ENCODE data around the gene MFSD6L.

MFSD6L gene

GRCh38 chr17:8798846-8799569 lies at the start of gene MFSD6L:
Gene MFSD6L, minus strand, starts transcription at chr17:8799365. Its CDS starts 245 bp downstream, at chr17:8799120.
- no peak for DNase-seq

DNA sequence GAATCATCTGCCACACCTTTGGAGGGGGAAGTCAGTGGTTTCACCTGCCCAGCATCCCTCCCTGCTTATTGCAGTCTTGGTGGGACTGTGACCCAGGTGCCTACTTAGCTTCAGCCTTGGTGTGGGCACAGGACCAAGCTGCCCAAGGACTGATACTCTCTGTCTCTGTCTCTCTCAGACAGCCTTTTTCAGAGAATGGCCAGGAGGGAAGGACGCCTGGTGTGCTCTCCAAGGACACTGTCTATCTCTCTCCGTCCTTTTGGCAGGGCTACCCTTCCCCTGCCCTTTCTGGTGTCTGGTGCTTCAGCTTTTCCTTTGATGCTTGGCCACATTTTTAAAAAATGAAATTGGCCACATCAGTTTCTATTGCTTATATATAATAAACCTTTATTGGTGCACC lies 48.7 kb upstream of the MFSD6L start:
- no peak for DNase-seq

DNA sequence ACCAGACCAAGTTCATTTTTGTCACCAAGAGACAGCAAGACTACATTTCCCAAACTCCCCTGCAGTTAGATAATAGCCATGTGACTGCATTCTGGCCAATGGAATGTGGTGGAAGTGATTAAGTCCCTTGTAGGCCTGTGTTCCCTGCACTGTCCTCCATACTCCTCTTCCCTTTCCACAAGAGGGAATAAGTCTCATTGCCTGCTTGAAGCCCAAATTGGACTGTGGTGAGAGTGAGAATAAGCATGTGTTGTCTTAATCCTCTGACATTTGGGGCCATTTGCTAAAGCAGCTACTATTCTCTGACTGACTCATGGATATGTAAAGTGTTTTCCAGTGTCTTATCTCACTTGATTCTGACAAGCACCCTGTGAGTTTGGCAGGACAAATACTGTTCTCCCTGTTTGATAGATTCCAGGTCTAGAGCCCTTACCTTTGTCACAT lies 47.6 kb upstream of the MFSD6L start:
- peak in 2 of 56 donors; percentile 2 to 3 for DNase-seq

- no peak for DNase-seq
Measured at GRCh38 chr17:8844229-8845218, 45.4 kb upstream of the MFSD6L start.

DNA sequence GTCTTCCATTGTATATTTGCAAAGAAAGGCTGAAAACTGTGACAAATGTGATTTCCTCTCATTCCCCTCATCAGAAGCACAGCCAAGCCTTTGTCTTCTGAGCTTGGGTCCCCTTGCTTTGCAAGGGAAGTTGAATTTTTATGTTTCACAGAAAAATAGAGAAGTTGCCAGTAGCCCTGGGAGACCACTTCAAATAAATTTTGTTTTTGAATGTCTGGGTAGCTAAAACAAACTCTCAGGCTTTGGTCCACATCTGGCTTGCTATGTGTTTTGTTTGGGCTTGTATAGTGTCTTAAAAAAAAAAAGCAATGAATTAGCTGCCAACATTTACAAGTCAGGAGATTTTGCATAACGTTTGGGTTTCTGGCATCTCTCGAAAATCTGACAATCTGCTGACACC lies 44.2 kb upstream of the MFSD6L start:
- DNase-seq: no peak

GRCh38 chr17:8841844-8842243 lies 42.7 kb upstream of the MFSD6L start:
- DNase-seq: no peak

DNA sequence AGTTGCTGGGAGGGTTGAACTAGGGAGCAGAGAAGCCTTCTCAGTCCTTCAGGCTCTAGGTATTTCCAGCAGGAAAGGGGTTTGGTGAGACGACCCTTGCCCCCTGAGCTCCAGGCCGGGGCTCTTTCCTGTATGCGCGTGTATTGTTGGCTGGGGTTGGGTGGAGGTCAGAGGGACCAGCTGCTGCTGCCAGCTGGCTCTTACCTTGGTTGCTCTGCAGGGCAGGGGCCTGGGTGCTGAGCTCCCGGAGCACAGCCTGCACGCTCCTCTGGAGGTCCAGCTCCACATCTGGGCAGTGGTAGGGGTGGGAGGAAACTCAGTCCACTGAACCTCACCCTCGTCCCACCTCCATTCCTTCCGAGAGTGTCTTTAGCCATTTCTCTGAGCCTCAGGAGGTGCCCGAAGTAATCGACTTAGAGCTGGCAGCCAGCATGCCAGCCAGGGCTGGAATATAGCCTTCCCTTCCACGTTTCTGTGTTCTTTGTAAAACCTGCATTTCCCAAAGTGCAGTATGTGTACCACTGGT lies 40.3 kb upstream of the MFSD6L start:
- no peak for DNase-seq

GRCh38 chr17:8838551-8839095 lies 39.5 kb upstream of the MFSD6L start:
- DNase-seq: no peak

- DNase-seq: no peak
Measured at GRCh38 chr17:8837563-8838075, 38.5 kb upstream of the MFSD6L start.

GRCh38 chr17:8836821-8837562 lies 37.8 kb upstream of the MFSD6L start:
- DNase-seq: no peak

DNA sequence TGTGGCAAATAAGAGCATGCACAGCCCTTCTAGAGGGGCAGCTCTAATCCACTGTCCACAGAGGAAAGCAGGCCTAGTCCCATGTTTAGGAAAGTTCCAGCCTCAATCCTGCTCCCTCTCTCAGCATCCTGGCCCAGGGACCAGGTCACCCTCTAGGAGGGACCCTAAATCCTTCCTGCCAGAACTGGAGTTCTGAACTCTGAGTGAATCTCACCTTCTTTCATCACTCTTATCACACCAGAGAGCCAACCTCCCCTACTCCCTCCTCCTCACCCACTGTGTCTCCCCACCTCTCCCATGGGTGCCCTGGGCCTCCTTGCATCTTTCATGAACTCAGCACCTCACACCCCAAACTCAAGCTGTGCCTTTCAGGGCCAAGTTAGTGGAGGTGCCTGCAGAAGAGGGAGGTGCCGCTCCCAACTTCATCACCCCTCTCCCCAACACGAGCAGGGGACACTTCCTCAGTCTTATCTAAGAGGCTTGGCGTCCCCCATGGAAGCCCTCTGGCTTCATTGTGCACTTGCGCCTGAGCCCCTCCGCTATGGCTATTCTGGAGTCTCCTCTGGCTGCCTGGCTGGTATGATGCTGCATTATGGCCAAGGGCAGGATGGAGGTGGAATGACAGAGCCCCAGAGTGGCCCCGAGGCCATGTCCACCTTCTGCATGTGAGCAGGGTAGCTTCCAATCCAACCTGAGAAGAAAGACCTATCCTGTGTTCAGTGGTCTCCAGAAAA lies 36.6 kb upstream of the MFSD6L start:
- no peak for DNase-seq

DNA sequence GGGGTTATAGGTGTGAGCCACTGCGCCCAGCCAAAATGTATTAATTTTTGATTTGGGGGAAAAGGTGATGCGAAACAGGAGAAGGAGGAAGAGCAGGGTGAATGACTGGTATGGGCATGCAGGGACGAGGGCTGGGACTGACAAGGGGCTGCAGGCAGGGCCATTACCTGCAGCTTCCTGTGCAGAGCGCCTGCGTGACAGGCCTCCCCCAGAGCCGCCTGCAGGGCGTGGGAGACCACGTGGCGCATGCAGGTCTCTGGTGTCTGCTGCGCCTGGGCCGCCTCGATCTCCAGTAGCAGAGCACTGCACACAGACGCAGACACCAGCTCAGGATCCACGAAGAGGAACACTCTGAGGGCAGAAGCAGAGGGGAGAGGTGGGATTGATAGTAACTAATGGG lies 35.9 kb upstream of the MFSD6L start:
- no peak for DNase-seq

GRCh38 chr17:8832711-8833352 lies 33.7 kb upstream of the MFSD6L start:
- no peak for DNase-seq

GRCh38 chr17:8831234-8831849 lies 32.2 kb upstream of the MFSD6L start:
- no peak for DNase-seq

GRCh38 chr17:8830141-8830540 lies 31.0 kb upstream of the MFSD6L start:
- DNase-seq: no peak

DNA sequence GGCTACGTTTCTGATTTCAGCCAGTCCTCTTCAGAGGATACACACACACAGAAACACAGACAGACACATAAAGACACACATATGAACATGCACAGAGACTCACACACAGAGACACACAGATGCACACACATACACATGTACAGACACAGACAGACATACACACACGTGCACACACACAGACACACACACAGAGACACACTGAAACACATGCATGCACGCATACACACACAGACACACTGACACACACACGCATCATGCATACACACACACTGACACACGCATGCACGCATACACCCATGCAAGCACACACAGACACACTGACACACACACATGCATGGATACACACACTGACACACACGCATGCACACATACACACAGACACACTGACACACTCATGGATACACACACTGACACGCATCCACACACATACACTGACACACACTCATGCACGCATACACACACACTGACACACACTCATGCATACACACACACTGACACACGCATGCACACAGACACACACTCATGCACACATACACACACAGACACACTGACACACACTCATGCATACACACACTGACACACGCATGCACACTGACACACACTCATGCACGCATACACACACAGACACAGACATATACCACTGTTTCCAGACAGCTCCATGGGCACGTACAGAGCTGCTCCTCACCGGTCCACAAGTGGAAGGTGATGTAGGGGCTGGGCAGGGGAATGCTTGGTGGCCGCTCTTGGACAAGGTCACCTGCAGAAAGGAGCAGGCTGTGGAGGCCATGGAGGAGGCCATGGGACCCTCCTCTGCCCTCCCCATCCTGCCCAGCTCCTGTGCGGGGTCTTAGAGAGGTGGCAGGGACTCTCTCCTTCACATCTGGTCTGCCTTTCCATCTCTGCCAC lies 30.1 kb upstream of the MFSD6L start:
- no peak for DNase-seq

- no peak for DNase-seq
Measured at GRCh38 chr17:8828517-8828875, 29.3 kb upstream of the MFSD6L start.

DNA sequence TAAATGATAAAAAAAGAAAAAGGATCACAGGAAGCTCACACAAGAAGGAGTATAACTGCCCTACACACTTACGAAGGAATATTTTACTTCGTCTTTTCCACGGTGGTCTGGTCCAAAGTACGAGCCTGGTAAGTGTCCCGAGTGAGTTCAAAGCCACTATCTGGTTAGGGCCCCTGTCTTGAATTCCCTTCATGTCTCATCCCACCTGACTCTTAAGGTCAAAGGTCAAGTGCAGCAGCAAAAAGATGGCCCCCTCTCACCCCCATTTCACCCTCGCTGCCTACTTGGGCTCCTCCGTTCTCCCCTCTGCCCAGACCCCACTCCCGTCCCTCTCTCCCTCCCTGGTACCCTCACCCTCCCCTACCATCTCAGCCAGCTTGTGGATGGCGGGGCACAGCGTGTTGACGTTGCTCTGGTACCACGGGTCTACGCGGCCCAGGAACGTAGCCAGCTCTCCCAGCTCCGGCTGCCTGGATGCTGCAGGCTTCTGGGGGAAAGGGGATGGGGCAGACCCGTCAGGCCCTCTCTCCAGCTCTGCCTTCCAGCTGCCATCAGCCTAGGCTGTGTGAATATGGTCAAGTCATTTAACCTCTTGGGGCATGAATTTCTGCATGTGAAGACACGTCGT lies 27.8 kb upstream of the MFSD6L start:
- no peak for DNase-seq
